ENCODE results near the gene MLN. TPM values are rescaled to one million over a fixed set of nuclear protein-coding genes. Genes with fewer than 3 reads are reported as not detected.

MLN gene
- total RNA-seq, 1 experiment from 2014 or later, result not detected

DNA sequence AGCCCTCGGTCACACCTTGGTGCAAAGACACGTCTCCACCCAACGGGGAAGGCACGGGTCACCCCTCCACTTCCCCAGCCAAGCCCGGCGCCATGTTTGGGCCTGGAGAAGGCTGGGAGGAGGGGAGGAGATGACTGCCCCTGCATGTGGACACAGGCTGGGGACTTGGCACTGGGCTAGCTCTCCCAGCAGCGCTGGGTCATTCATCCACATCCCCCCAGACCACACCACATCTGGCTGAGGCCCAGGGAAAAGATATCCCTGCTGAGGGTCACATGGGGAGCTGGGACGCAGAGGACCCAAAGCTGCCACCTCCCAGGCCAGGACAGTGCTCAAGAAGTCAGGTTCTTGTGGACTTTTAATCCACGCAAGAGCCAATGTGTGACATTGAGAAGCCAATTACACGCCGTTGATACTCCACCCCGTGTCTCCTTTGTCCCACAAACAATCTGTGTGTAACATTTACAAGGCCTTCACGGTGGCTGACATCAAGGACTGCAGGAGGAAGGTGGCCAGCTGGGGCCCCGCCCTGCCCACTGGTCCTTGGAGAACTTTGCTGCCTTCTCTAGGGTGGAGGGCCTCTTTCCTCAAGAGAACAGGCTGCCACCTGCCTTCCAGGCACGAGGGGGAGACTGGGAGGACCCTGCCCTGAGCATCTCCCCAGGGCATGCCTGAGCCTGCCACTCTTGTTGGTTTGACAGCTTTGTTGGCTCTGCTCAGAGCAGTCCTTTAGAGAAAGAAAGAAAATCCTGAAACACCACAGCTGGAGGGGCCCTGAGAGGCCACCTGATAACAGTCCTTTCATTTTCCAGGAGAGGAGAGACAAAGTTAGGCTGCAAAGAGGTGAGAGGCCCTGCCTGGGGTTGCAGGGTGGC lies 51.8 kb downstream of the MLN start:
- intact Hi-C loops (cut with micrococcal nuclease), result no loop called here
- no peak overlapping the region for H2AFZ ChIP-seq (ENCODE audit: low read depth, low read length, poor library complexity, severe bottlenecking)
- no peaks in the 10 kb centered on the region for H3K27me3 ChIP-seq (ENCODE audit: insufficient read depth, low read length)
- no peaks in the 10 kb centered on the region for H3K36me3 ChIP-seq (ENCODE audit: control insufficient read depth in 1 of 2, insufficient read depth in 2 of 2, low read length in 2 of 2)
- H3K4me2 ChIP-seq (ENCODE audit: low read length), result peak overlapping the region; percentile 5; the same call in 1 of the 2 replicates
- no peaks in the 10 kb centered on the region for H4K20me1 ChIP-seq (ENCODE audit: insufficient read depth)
- no peak overlapping the region for H3K27ac ChIP-seq (ENCODE audit: low read depth, low read length)
- peaks cover 7 to 9% of the 10 kb centered on the region in 2 experiments; a peak in 3 of 4 replicates for H3K4me1 ChIP-seq (ENCODE audit: control insufficient read depth in 1 of 2, insufficient read depth in 2 of 2, low read length in 2 of 2)
- DNase-seq (ENCODE audit: low read depth, low spot score) (no peak), ATAC-seq (0 out of 2 replicates have a peak, but pooled peaks have one; percentile 33)
- TF ChIP-seq SRF (IDR thresholded peaks at IDR 0.05; ENCODE audit: low read depth) (no peak), CBX3 (IDR thresholded peaks at IDR 0.05; ENCODE audit: low read depth) (no peak), ZFX (IDR thresholded peaks at IDR 0.05) (no peak), ELF1 (IDR thresholded peaks at IDR 0.05; ENCODE audit: borderline replicate concordance, low read depth) (no peak), EGR1 (IDR thresholded peaks at IDR 0.05; ENCODE audit: low read depth) (no peak)
- TF ChIP-seq, protein P1, sequence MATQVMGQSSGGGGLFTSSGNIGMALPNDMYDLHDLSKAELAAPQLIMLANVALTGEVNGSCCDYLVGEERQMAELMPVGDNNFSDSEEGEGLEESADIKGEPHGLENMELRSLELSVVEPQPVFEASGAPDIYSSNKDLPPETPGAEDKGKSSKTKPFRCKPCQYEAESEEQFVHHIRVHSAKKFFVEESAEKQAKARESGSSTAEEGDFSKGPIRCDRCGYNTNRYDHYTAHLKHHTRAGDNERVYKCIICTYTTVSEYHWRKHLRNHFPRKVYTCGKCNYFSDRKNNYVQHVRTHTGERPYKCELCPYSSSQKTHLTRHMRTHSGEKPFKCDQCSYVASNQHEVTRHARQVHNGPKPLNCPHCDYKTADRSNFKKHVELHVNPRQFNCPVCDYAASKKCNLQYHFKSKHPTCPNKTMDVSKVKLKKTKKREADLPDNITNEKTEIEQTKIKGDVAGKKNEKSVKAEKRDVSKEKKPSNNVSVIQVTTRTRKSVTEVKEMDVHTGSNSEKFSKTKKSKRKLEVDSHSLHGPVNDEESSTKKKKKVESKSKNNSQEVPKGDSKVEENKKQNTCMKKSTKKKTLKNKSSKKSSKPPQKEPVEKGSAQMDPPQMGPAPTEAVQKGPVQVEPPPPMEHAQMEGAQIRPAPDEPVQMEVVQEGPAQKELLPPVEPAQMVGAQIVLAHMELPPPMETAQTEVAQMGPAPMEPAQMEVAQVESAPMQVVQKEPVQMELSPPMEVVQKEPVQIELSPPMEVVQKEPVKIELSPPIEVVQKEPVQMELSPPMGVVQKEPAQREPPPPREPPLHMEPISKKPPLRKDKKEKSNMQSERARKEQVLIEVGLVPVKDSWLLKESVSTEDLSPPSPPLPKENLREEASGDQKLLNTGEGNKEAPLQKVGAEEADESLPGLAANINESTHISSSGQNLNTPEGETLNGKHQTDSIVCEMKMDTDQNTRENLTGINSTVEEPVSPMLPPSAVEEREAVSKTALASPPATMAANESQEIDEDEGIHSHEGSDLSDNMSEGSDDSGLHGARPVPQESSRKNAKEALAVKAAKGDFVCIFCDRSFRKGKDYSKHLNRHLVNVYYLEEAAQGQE (IDR thresholded peaks at IDR 0.05; ENCODE audit: low read depth), result no peak
- ChIA-PET RAD21 (ENCODE audit: low non-redundant PET in 1 of 2, low total read pairs in 2 of 2, uncharacterized antibody in 2 of 2, unreplicated experiment in 2 of 2) (no interaction called here), POLR2A (no interaction called here), CTCF (interaction anchor here (0.8 to 1.2 kb wide), 3 partner anchors 19 to 162 kb away, joined by 3 to 4 read pairs (median 3); no protein-coding TSS in a partner anchor)
- H3K9ac ChIP-seq (ENCODE audit: low read length), result no peak overlapping the region
- H3K9me3 ChIP-seq (ENCODE audit: control insufficient read depth in 1 of 2, insufficient read depth in 1 of 2, low read depth in 1 of 2, low read length in 2 of 2), result no peaks in the 10 kb centered on the region
- no peaks in the 10 kb centered on the region for H3K9me2 ChIP-seq (ENCODE audit: insufficient read depth)
- no peaks in the 10 kb centered on the region for H3K79me2 ChIP-seq (ENCODE audit: insufficient read depth, low read length)
- BruUV-seq (replicated peaks), result no TSS peak
- no peak overlapping the region for H3K4me3 ChIP-seq (replicated peaks in 1 of 2; ENCODE audit: low read depth in 1 of 2, low read length in 2 of 2)
